HepG2 (cell line): ENCODE results near the gene AKAIN1. TPM values are rescaled to one million over a fixed set of nuclear protein-coding genes. Genes with fewer than 3 reads are reported as not detected.

Experiments
- ATAC-seq: fragments of 200-7000 bp; cut with Tn5 transposase; 3 replicates; pipeline ENCODE4 v1.9.1; 2020; ENCODE audit warnings: mild to moderate bottlenecking, moderate library complexity
- BruUV-seq: library from RNA; stranded (reverse); fragments of 400-500 nt; replicated peaks from 2 replicates; lab custom pipeline; 2021; lab: Mats Ljungman, UMichigan
- CTCF ChIA-PET: fragments of 300-600 bp; formaldehyde crosslinking; extraction: SDS; loops from one replicate; lab custom pipeline; 2021; ENCODE audit warnings: low total read pairs, inconsistent platforms, low intra/inter-chr PET ratio; lab: Yijun Ruan, JAX
- POLR2A ChIA-PET: fragments of 350-600 bp; sonication (Branson Sonifier 250); formaldehyde crosslinking; loops from one replicate; lab custom pipeline; 2020; ENCODE audit warnings: antibody characterized with exemption, inconsistent platforms; lab: Yijun Ruan, JAX
- DNase-seq: peaks from one replicate; pipeline ENCODE4 v3.0.0-alpha.2; 2015; ENCODE audit warnings: low spot score
- FAIRE-seq: peaks from 3 replicates; lab custom pipeline; 2011; peaks lifted over from hg19 to GRCh38; lab: Jason Lieb, UNC
- H2AFZ ChIP-seq: one replicate; pipeline ENCODE4 v1.6.1; 2011; ENCODE audit warnings: low read length, inconsistent platforms
- H3K27ac ChIP-seq: fragments of 300-600 bp; 3 replicates; pipeline ENCODE4 v1.8.0; 2011; ENCODE audit warnings: mixed run types, mild to moderate bottlenecking, mixed read lengths, low read length, inconsistent platforms; ENCODE audit not compliant: insufficient read depth; ENCODE audit errors: extremely low read length
- H3K27me3 ChIP-seq, 2 experiments: fragments of 200-600 bp in 1 of 2; 2 replicates in 1 of 2; 3 replicates in 1 of 2; pipeline versions ENCODE4 v1.6.0 to v1.8.0; 2011; ENCODE audit warnings: low read length in 2 of 2, mild to moderate bottlenecking in 2 of 2, moderate library complexity in 2 of 2, inconsistent platforms in 1 of 2; ENCODE audit not compliant: insufficient read depth in 2 of 2, control insufficient read depth in 1 of 2
- H3K36me3 ChIP-seq, 2 experiments: fragments of 200-600 bp in 1 of 2; replicated peaks in 1 of 2; 2 replicates in 1 of 2; 3 replicates in 1 of 2; pipeline versions ENCODE4 v1.5.1 to v1.8.0; 2011; ENCODE audit warnings: low read length in 2 of 2, inconsistent platforms in 1 of 2; ENCODE audit not compliant: insufficient read depth in 2 of 2, control insufficient read depth in 1 of 2
- H3K4me1 ChIP-seq: 2 replicates; pipeline ENCODE4 v1.5.1; 2012; ENCODE audit warnings: low read length, inconsistent platforms; ENCODE audit not compliant: insufficient read depth
- H3K4me2 ChIP-seq: 2 replicates; pipeline ENCODE4 v1.6.0; 2011; ENCODE audit warnings: low read depth, low read length, inconsistent platforms
- H3K4me3 ChIP-seq, 3 experiments: fragments of 200-600 bp in 1 of 3; sonication (generic), shearing (Covaris generic) in 1 of 3; replicated peaks in 1 of 3; 2 replicates each; pipeline ENCODE4 v1.5.1; 2011 to 2016; ENCODE audit warnings: low read length in 3 of 3, inconsistent platforms in 2 of 3, low read depth in 2 of 3, mild to moderate bottlenecking in 2 of 3, control low read depth in 1 of 3, mixed read lengths in 1 of 3; ENCODE audit not compliant: insufficient read depth in 1 of 3
- H3K79me2 ChIP-seq: one replicate; pipeline ENCODE4 v1.6.1; 2011; ENCODE audit warnings: low read length, inconsistent platforms; ENCODE audit not compliant: insufficient read depth
- H3K9ac ChIP-seq: 2 replicates; pipeline ENCODE4 v1.6.0; 2011; ENCODE audit warnings: mild to moderate bottlenecking, low read depth, low read length, inconsistent platforms; ENCODE audit not compliant: insufficient read depth
- H3K9me3 ChIP-seq: 2 replicates; pipeline ENCODE4 v1.5.1; 2012; ENCODE audit warnings: mild to moderate bottlenecking, low read length
- H4K20me1 ChIP-seq: 2 replicates; pipeline ENCODE4 v1.6.0; 2011; ENCODE audit warnings: inconsistent platforms, mild to moderate bottlenecking, low read length, moderate library complexity; ENCODE audit not compliant: insufficient read depth
- AHR ChIP-seq: IDR thresholded peaks from 2 replicates; pipeline ENCODE4 v1.6.1; 2018; ENCODE audit warnings: missing genetic modification reagents, missing compliant biosample characterization
- AKAP8 ChIP-seq: sonication (generic); formaldehyde crosslinking; IDR thresholded peaks from 2 replicates; pipeline ENCODE4 v1.5.1; 2020; ENCODE audit warnings: mild to moderate bottlenecking, missing genetic modification reagents
- FIP1L1 ChIP-seq: fragments of 200-400 bp; formaldehyde crosslinking; IDR thresholded peaks from 2 replicates; pipeline ENCODE4 v1.6.1; 2018; ENCODE audit warnings: low read depth, mild to moderate bottlenecking, low read length, moderate library complexity, borderline replicate concordance; ENCODE audit not compliant: insufficient read depth
- HNRNPK ChIP-seq: fragments of 200-400 bp; formaldehyde crosslinking; IDR thresholded peaks from 2 replicates; pipeline ENCODE4 v1.6.1; 2018; ENCODE audit warnings: low read length, low read depth, moderate library complexity, mild to moderate bottlenecking; ENCODE audit not compliant: poor library complexity, severe bottlenecking
- IKZF1 ChIP-seq: fragments of 450-650 bp; IDR thresholded peaks from 2 replicates; pipeline ENCODE4 v1.7.1; 2016
- KDM3A ChIP-seq: IDR thresholded peaks from 2 replicates; pipeline ENCODE4 v1.6.1; 2018; ENCODE audit warnings: low read depth, missing compliant biosample characterization
- MIER2 ChIP-seq: IDR thresholded peaks from 2 replicates; pipeline ENCODE4 v1.6.1; 2016; ENCODE audit warnings: missing biosample characterization, missing genetic modification reagents
- NKX3-1 ChIP-seq: sonication (generic); formaldehyde crosslinking; IDR thresholded peaks from 2 replicates; pipeline ENCODE4 v1.5.0; 2020; ENCODE audit warnings: missing genetic modification reagents
- SP5 ChIP-seq: IDR thresholded peaks from 2 replicates; pipeline ENCODE4 v1.6.1; 2016; ENCODE audit warnings: low read depth, borderline replicate concordance
- TP53 ChIP-seq: sonication (generic); formaldehyde crosslinking; conservative IDR thresholded peaks from 2 replicates; pipeline ENCODE4 v1.4.0; 2020; ENCODE audit warnings: missing genetic modification reagents
- ZBTB21 ChIP-seq: sonication (generic); formaldehyde crosslinking; IDR thresholded peaks from 2 replicates; pipeline ENCODE4 v1.4.0; 2020; ENCODE audit warnings: missing genetic modification reagents
- ZNF335 ChIP-seq: sonication (generic); formaldehyde crosslinking; IDR thresholded peaks from 2 replicates; pipeline ENCODE4 v1.4.0; 2020; ENCODE audit warnings: missing genetic modification reagents
- ZNF589 ChIP-seq: sonication (generic); formaldehyde crosslinking; conservative IDR thresholded peaks from 2 replicates; pipeline ENCODE4 v1.8.0; 2022; ENCODE audit warnings: mild to moderate bottlenecking, moderate library complexity, missing genetic modification reagents
- ZNF878 ChIP-seq: sonication (generic); formaldehyde crosslinking; IDR thresholded peaks from 2 replicates; pipeline ENCODE4 v1.8.1; 2023; ENCODE audit warnings: mild to moderate bottlenecking, missing genetic modification reagents, moderate library complexity
- WGBS: methylation state at CpG from one replicate; pipeline ENCODE4 v1.1.6; 2017; ENCODE audit warnings: low lambda C conversion rate; 5-methylcytosine and 5-hydroxymethylcytosine counted together
- in situ Hi-C: cut with HindIII; loops from 2 replicates; pipeline ENCODE4 v1.10.0; 2017; ENCODE audit warnings: low pct_unique_long_range_greater_than_20kb; ENCODE audit not compliant: extremely low pct_ligation_motif_present
- intact Hi-C: fragments of 100-400 bp; cut with micrococcal nuclease; formaldehyde crosslinking; loops from one replicate; pipeline ENCODE4 v1.10.0; 2022; ENCODE audit not compliant: unreplicated experiment
- polyA plus RNA-seq, 8 experiments: library from polyadenylated mRNA; depleted of rRNA in 3 of 8; stranded (reverse) in 7 of 8; unstranded in 1 of 8; fragments of >200 nt; fragmentation: Illumina TruSeq in 4 of 8; extraction: Trizol in 4 of 8; gene quantifications; 2 replicates each; pipeline versions ENCODE4 v1.2.1 to v1.2.3, GENCODE V29; 2011 to 2016; ENCODE audit warnings: low read depth in 4 of 8, missing spikeins in 1 of 8, mixed read lengths in 1 of 8; ENCODE audit not compliant: insufficient read depth in 1 of 8
- total RNA-seq, 5 experiments: library from RNA; depleted of rRNA; stranded (reverse); fragments of >200 nt; fragmentation: Illumina TruSeq; extraction: Trizol; gene quantifications; 2 replicates each; pipeline ENCODE4 v1.2.3, GENCODE V29; 2016; ENCODE audit warnings: low read depth in 1 of 5
- TF ChIP-seq, protein P1 (sequence below): IDR thresholded peaks from 2 replicates; pipeline ENCODE4 v1.6.1; 2016; ENCODE audit warnings: mild to moderate bottlenecking, missing biosample characterization, missing genetic modification reagents
- TF ChIP-seq, protein P2 (sequence below): sonication (generic); formaldehyde crosslinking; IDR thresholded peaks from 2 replicates; pipeline ENCODE4 v1.4.0; 2020; ENCODE audit warnings: missing genetic modification reagents
- TF ChIP-seq, protein P3 (sequence below): sonication (generic); formaldehyde crosslinking; IDR thresholded peaks from 2 replicates; pipeline ENCODE4 v1.9.0; 2021; ENCODE audit warnings: missing genetic modification reagents, mild to moderate bottlenecking, borderline replicate concordance

Gene AKAIN1
- total and polyA plus RNA-seq, 2 of the 13 experiments (the other 11 are each of a cell fraction or from before 2014, with no cell fraction given) = not detected

DNA sequence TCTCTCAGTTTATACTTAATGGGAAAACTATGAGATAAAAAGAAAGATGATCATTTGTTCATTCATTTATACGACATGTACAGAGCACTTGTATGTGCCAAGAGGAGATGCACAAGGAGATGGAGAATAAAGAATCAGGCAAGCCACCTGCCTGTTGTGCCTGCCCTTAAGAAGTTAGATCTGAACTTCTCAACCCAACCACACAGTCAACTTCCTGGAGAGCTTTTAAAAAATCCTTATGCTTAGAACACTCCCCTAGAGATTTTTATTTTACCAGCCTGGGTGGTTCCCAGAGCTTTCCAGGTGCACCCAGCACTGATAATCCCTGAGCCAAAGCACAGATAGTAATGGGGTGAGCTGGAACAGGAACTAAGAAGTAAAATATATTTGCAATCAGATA lies 18.5 kb downstream of the AKAIN1 start:
- no peak overlapping the region for H3K9ac ChIP-seq
- DNase-seq (no peak), FAIRE-seq (no peak), ATAC-seq (no peak)
- 0% methylated on average over 1 of the region's 1 CpG for WGBS
- no peaks in the 10 kb centered on the region for H3K36me3 ChIP-seq
- BruUV-seq = no TSS peak
- ChIA-PET CTCF (no interaction called here), POLR2A (no interaction called here)
- H3K27me3 ChIP-seq = no peaks in the 10 kb centered on the region; a peak in 1 of 5 replicates
- H3K9me3 ChIP-seq = no peaks in the 10 kb centered on the region
- TF ChIP-seq KDM3A (CRISPR knock-in tag) (no peak), AHR (CRISPR knock-in tag) (no peak), HNRNPK (no peak), ZBTB21 (CRISPR knock-in tag) (no peak), NKX3-1 (CRISPR knock-in tag) (no peak)
- TF ChIP-seq, protein P1, sequence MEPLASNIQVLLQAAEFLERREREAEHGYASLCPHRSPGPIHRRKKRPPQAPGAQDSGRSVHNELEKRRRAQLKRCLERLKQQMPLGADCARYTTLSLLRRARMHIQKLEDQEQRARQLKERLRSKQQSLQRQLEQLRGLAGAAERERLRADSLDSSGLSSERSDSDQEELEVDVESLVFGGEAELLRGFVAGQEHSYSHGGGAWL (CRISPR knock-in tag) = no peak
- no peak overlapping the region for H3K4me3 ChIP-seq
- no peaks in the 10 kb centered on the region for H4K20me1 ChIP-seq
- no peak overlapping the region for H3K27ac ChIP-seq
- in situ Hi-C loops = no loop called here
- no peaks in the 10 kb centered on the region for H3K79me2 ChIP-seq
- no peaks in the 10 kb centered on the region for H3K4me1 ChIP-seq
- intact Hi-C loops = no loop called here
- no peak overlapping the region for H2AFZ ChIP-seq
- no peak overlapping the region for H3K4me2 ChIP-seq

DNA sequence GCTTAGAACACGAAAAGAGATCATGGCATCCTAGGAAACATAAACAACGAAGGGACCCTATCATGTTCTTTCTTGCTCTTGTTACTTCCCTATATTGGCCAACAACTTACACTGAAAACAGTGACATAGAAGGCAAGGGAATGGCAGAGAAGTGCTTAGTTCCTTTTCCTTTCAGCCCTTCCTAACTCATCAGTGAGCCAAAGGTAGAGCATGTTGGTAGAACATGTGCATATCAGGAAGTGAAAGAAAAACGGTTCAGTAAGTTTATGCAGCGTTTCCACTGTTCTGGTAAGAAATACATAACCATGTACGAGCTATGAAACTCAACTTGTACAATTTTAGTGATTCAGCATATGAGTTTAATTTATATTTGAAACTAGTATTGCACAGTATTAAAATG lies 21.7 kb downstream of the AKAIN1 start:
- H3K9ac ChIP-seq = no peak overlapping the region
- no peak overlapping the region for H3K4me3 ChIP-seq
- DNase-seq (no peak), FAIRE-seq (no peak), ATAC-seq (no peak)
- H3K27me3 ChIP-seq = no peaks in the 10 kb centered on the region; a peak in 1 of 5 replicates
- H3K79me2 ChIP-seq = no peaks in the 10 kb centered on the region
- no peaks in the 10 kb centered on the region for H3K36me3 ChIP-seq
- no peak overlapping the region for H2AFZ ChIP-seq
- ChIA-PET CTCF (no interaction called here), POLR2A (no interaction called here)
- in situ Hi-C loops = no loop called here
- no peaks in the 10 kb centered on the region for H3K9me3 ChIP-seq
- BruUV-seq = no TSS peak
- under 1% methylated on average over 5 of the region's 5 CpGs for WGBS
- H3K27ac ChIP-seq = no peak overlapping the region
- H3K4me1 ChIP-seq = no peaks in the 10 kb centered on the region
- H4K20me1 ChIP-seq = no peaks in the 10 kb centered on the region
- intact Hi-C loops = no loop called here
- no peak overlapping the region for H3K4me2 ChIP-seq
- no peak for TF ChIP-seq AHR (CRISPR knock-in tag)
- no peak for TF ChIP-seq KDM3A (CRISPR knock-in tag)
- TF ChIP-seq SP5 (CRISPR knock-in tag) = no peak
- TF ChIP-seq, protein P2, sequence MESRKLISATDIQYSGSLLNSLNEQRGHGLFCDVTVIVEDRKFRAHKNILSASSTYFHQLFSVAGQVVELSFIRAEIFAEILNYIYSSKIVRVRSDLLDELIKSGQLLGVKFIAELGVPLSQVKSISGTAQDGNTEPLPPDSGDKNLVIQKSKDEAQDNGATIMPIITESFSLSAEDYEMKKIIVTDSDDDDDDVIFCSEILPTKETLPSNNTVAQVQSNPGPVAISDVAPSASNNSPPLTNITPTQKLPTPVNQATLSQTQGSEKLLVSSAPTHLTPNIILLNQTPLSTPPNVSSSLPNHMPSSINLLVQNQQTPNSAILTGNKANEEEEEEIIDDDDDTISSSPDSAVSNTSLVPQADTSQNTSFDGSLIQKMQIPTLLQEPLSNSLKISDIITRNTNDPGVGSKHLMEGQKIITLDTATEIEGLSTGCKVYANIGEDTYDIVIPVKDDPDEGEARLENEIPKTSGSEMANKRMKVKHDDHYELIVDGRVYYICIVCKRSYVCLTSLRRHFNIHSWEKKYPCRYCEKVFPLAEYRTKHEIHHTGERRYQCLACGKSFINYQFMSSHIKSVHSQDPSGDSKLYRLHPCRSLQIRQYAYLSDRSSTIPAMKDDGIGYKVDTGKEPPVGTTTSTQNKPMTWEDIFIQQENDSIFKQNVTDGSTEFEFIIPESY (CRISPR knock-in tag) = no peak
- no peak for TF ChIP-seq AKAP8 (CRISPR knock-in tag)
- TF ChIP-seq ZNF878 (CRISPR knock-in tag) = no peak
- TF ChIP-seq ZNF335 (CRISPR knock-in tag) = no peak
- TF ChIP-seq IKZF1 = no peak
- TF ChIP-seq MIER2 (CRISPR knock-in tag) = no peak
- TF ChIP-seq, protein P3, sequence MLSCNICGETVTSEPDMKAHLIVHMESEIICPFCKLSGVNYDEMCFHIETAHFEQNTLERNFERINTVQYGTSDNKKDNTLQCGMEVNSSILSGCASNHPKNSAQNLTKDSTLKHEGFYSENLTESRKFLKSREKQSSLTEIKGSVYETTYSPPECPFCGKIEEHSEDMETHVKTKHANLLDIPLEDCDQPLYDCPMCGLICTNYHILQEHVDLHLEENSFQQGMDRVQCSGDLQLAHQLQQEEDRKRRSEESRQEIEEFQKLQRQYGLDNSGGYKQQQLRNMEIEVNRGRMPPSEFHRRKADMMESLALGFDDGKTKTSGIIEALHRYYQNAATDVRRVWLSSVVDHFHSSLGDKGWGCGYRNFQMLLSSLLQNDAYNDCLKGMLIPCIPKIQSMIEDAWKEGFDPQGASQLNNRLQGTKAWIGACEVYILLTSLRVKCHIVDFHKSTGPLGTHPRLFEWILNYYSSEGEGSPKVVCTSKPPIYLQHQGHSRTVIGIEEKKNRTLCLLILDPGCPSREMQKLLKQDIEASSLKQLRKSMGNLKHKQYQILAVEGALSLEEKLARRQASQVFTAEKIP (CRISPR knock-in tag) = no peak
- TF ChIP-seq FIP1L1 = no peak
- TF ChIP-seq ZNF589 = no peak
- TF ChIP-seq TP53 = no peak
